HepG2 (cell line): ENCODE results near the gene TIAM2. TPM values are rescaled to one million over a fixed set of nuclear protein-coding genes. Genes with fewer than 3 reads are reported as not detected.
A peak's percentile ranks its signal among the peaks of the same experiment; 100 is the strongest.

ENCODE experiments used
- ARNT ChIP-seq: fragments of 450-650 bp; IDR thresholded peaks from 2 replicates; pipeline ENCODE4 v1.6.1; 2017
- HMG20B ChIP-seq: conservative IDR thresholded peaks from 2 replicates; pipeline ENCODE4 v1.6.1; 2016; ENCODE audit warnings: missing genetic modification reagents, missing compliant biosample characterization
- IKZF4 ChIP-seq: sonication (generic); formaldehyde crosslinking; IDR thresholded peaks from 2 replicates; pipeline ENCODE4 v1.5.1; 2020; ENCODE audit warnings: borderline replicate concordance, mild to moderate bottlenecking, low read depth, missing genetic modification reagents; ENCODE audit errors: not compliant biosample characterization
- KLF12 ChIP-seq: sonication (generic); formaldehyde crosslinking; IDR thresholded peaks from 2 replicates; pipeline ENCODE4 v1.4.0; 2020; ENCODE audit warnings: missing genetic modification reagents, borderline replicate concordance
- THAP11 ChIP-seq: IDR thresholded peaks from 2 replicates; pipeline ENCODE4 v1.6.1; 2016; ENCODE audit warnings: missing biosample characterization, missing genetic modification reagents
- XRCC5 ChIP-seq: fragments of 200-400 bp; formaldehyde crosslinking; optimal IDR thresholded peaks from 2 replicates; pipeline ENCODE3; 2017; ENCODE audit warnings: mild to moderate bottlenecking, low read length
- YEATS2 ChIP-seq: sonication (generic); formaldehyde crosslinking; IDR thresholded peaks from 2 replicates; pipeline ENCODE4 v1.4.0; 2020; ENCODE audit warnings: missing genetic modification reagents, borderline replicate concordance
- ZBTB42 ChIP-seq: sonication (generic); formaldehyde crosslinking; IDR thresholded peaks from 2 replicates; pipeline ENCODE4 v1.5.0; 2020; ENCODE audit warnings: mild to moderate bottlenecking, missing genetic modification reagents
- ZNF724P ChIP-seq: sonication (generic); formaldehyde crosslinking; IDR thresholded peaks from 2 replicates; pipeline ENCODE4 v1.8.0; 2022; ENCODE audit warnings: missing genetic modification reagents, borderline replicate concordance
- ZSCAN21 ChIP-seq: sonication (generic); formaldehyde crosslinking; IDR thresholded peaks from 2 replicates; pipeline ENCODE4 v1.8.0; 2022; ENCODE audit warnings: mild to moderate bottlenecking, missing genetic modification reagents, moderate library complexity, borderline replicate concordance
- polyA plus RNA-seq, 8 experiments: library from polyadenylated mRNA; depleted of rRNA in 3 of 8; stranded (reverse) in 7 of 8; unstranded in 1 of 8; fragments of >200 nt; fragmentation: Illumina TruSeq in 4 of 8; extraction: Trizol in 4 of 8; gene quantifications; 2 replicates each; pipeline versions ENCODE4 v1.2.1 to v1.2.3, GENCODE V29; 2011 to 2016; ENCODE audit warnings: low read depth in 4 of 8, missing spikeins in 1 of 8, mixed read lengths in 1 of 8; ENCODE audit not compliant: insufficient read depth in 1 of 8
- total RNA-seq, 5 experiments: library from RNA; depleted of rRNA; stranded (reverse); fragments of >200 nt; fragmentation: Illumina TruSeq; extraction: Trizol; gene quantifications; 2 replicates each; pipeline ENCODE4 v1.2.3, GENCODE V29; 2016; ENCODE audit warnings: low read depth in 1 of 5
- TF ChIP-seq, protein P1 (sequence below): sonication (generic); formaldehyde crosslinking; IDR thresholded peaks from 2 replicates; pipeline ENCODE4 v1.9.0; 2022; ENCODE audit warnings: missing genetic modification reagents, mild to moderate bottlenecking, borderline replicate concordance
- TF ChIP-seq, protein P2 (sequence below): sonication (generic); formaldehyde crosslinking; IDR thresholded peaks from 2 replicates; pipeline ENCODE4 v1.5.0; 2020; ENCODE audit warnings: mild to moderate bottlenecking, missing genetic modification reagents
- TF ChIP-seq, protein P3 (sequence below): sonication (generic); formaldehyde crosslinking; IDR thresholded peaks from 2 replicates; pipeline ENCODE4 v1.5.0; 2020; ENCODE audit warnings: mild to moderate bottlenecking, missing genetic modification reagents, moderate library complexity
- TF ChIP-seq, protein P4 (sequence below): IDR thresholded peaks from 2 replicates; pipeline ENCODE4 v1.4.0; 2020; ENCODE audit warnings: mild to moderate bottlenecking, missing genetic modification reagents
- TF ChIP-seq, protein P5 (sequence below): sonication (generic); formaldehyde crosslinking; IDR thresholded peaks from 2 replicates; pipeline ENCODE4 v1.8.0; 2023; ENCODE audit warnings: mild to moderate bottlenecking, missing genetic modification reagents
- TF ChIP-seq, protein P6 (sequence below): sonication (generic); formaldehyde crosslinking; IDR thresholded peaks from 2 replicates; pipeline ENCODE4 v1.4.0; 2020; ENCODE audit warnings: missing genetic modification reagents

TIAM2 gene
- total and polyA plus RNA-seq, 2 of the 13 experiments (the other 11 are each of a cell fraction or from before 2014, with no cell fraction given) = 4.1 to 4.5 TPM

DNA sequence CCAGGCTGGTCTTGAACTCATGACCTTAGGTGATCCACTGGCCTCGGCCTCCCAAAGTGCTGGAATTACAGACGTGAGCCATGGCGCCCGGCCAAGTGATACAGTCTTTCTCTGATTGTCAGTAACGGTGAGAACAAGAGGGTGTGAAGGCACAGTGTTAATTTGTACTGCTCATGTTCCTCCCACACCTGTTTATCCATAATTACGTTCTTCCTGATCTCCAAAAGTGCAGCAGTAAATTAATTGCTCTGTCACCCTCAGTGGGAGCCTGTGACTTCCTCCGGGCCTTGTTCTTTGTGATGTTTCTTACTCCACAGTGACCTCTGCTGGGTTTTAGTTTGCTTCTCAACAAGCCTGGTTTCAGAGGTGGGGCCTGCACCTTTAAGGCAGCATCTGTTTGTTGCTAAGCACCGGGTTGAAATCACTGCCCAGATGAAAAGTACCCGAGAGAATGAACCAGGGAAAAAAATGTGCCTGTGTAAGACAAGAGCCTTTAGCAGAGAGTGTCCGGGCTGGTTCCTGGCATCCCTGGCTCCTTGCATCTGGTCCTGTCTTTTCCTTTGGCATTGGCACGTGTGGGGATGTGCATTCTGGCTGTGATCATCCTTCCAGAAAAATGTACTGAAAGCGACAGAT is 179.6 kb downstream of the TIAM2 start (continued):
- no peak for TF ChIP-seq IKZF4 (CRISPR knock-in tag)
- no peak for TF ChIP-seq ZNF724P (CRISPR knock-in tag)
- TF ChIP-seq, protein P1, sequence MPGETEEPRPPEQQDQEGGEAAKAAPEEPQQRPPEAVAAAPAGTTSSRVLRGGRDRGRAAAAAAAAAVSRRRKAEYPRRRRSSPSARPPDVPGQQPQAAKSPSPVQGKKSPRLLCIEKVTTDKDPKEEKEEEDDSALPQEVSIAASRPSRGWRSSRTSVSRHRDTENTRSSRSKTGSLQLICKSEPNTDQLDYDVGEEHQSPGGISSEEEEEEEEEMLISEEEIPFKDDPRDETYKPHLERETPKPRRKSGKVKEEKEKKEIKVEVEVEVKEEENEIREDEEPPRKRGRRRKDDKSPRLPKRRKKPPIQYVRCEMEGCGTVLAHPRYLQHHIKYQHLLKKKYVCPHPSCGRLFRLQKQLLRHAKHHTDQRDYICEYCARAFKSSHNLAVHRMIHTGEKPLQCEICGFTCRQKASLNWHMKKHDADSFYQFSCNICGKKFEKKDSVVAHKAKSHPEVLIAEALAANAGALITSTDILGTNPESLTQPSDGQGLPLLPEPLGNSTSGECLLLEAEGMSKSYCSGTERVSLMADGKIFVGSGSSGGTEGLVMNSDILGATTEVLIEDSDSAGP (CRISPR knock-in tag) = peak; percentile 86
- TF ChIP-seq ZSCAN21 (CRISPR knock-in tag) = no peak
- TF ChIP-seq, protein P2, sequence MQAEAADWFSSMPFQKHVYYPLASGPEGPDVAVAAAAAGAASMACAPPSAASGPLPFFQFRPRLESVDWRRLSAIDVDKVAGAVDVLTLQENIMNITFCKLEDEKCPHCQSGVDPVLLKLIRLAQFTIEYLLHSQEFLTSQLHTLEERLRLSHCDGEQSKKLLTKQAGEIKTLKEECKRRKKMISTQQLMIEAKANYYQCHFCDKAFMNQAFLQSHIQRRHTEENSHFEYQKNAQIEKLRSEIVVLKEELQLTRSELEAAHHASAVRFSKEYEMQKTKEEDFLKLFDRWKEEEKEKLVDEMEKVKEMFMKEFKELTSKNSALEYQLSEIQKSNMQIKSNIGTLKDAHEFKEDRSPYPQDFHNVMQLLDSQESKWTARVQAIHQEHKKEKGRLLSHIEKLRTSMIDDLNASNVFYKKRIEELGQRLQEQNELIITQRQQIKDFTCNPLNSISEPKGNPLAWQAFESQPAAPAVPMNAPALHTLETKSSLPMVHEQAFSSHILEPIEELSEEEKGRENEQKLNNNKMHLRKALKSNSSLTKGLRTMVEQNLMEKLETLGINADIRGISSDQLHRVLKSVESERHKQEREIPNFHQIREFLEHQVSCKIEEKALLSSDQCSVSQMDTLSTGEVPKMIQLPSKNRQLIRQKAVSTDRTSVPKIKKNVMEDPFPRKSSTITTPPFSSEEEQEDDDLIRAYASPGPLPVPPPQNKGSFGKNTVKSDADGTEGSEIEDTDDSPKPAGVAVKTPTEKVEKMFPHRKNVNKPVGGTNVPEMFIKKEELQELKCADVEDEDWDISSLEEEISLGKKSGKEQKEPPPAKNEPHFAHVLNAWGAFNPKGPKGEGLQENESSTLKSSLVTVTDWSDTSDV = no peak
- TF ChIP-seq, protein P3, sequence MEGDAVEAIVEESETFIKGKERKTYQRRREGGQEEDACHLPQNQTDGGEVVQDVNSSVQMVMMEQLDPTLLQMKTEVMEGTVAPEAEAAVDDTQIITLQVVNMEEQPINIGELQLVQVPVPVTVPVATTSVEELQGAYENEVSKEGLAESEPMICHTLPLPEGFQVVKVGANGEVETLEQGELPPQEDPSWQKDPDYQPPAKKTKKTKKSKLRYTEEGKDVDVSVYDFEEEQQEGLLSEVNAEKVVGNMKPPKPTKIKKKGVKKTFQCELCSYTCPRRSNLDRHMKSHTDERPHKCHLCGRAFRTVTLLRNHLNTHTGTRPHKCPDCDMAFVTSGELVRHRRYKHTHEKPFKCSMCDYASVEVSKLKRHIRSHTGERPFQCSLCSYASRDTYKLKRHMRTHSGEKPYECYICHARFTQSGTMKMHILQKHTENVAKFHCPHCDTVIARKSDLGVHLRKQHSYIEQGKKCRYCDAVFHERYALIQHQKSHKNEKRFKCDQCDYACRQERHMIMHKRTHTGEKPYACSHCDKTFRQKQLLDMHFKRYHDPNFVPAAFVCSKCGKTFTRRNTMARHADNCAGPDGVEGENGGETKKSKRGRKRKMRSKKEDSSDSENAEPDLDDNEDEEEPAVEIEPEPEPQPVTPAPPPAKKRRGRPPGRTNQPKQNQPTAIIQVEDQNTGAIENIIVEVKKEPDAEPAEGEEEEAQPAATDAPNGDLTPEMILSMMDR (CRISPR knock-in tag) = peak; percentile 90
- peak; percentile 82 for TF ChIP-seq XRCC5
- 0 out of 2 replicates have a peak, but pooled peaks have one; percentile 29 for TF ChIP-seq THAP11 (CRISPR knock-in tag)
- no peak for TF ChIP-seq HMG20B
- TF ChIP-seq, protein P4, sequence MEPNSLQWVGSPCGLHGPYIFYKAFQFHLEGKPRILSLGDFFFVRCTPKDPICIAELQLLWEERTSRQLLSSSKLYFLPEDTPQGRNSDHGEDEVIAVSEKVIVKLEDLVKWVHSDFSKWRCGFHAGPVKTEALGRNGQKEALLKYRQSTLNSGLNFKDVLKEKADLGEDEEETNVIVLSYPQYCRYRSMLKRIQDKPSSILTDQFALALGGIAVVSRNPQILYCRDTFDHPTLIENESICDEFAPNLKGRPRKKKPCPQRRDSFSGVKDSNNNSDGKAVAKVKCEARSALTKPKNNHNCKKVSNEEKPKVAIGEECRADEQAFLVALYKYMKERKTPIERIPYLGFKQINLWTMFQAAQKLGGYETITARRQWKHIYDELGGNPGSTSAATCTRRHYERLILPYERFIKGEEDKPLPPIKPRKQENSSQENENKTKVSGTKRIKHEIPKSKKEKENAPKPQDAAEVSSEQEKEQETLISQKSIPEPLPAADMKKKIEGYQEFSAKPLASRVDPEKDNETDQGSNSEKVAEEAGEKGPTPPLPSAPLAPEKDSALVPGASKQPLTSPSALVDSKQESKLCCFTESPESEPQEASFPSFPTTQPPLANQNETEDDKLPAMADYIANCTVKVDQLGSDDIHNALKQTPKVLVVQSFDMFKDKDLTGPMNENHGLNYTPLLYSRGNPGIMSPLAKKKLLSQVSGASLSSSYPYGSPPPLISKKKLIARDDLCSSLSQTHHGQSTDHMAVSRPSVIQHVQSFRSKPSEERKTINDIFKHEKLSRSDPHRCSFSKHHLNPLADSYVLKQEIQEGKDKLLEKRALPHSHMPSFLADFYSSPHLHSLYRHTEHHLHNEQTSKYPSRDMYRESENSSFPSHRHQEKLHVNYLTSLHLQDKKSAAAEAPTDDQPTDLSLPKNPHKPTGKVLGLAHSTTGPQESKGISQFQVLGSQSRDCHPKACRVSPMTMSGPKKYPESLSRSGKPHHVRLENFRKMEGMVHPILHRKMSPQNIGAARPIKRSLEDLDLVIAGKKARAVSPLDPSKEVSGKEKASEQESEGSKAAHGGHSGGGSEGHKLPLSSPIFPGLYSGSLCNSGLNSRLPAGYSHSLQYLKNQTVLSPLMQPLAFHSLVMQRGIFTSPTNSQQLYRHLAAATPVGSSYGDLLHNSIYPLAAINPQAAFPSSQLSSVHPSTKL (CRISPR knock-in tag) = peak; percentile 13; the same call in 1 of the 2 replicates
- peak; percentile 55; the same call in 1 of the 2 replicates for TF ChIP-seq YEATS2 (CRISPR knock-in tag)
- TF ChIP-seq ZBTB42 = no peak
- TF ChIP-seq, protein P5, sequence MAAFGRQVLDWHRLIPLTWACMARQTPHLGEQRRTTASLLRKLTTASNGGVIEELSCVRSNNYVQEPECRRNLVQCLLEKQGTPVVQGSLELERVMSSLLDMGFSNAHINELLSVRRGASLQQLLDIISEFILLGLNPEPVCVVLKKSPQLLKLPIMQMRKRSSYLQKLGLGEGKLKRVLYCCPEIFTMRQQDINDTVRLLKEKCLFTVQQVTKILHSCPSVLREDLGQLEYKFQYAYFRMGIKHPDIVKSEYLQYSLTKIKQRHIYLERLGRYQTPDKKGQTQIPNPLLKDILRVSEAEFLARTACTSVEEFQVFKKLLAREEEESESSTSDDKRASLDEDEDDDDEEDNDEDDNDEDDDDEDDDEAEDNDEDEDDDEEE (CRISPR knock-in tag) = peak; percentile 72; the same call in 1 of the 2 replicates
- no peak for TF ChIP-seq KLF12 (CRISPR knock-in tag)
- TF ChIP-seq, protein P6, sequence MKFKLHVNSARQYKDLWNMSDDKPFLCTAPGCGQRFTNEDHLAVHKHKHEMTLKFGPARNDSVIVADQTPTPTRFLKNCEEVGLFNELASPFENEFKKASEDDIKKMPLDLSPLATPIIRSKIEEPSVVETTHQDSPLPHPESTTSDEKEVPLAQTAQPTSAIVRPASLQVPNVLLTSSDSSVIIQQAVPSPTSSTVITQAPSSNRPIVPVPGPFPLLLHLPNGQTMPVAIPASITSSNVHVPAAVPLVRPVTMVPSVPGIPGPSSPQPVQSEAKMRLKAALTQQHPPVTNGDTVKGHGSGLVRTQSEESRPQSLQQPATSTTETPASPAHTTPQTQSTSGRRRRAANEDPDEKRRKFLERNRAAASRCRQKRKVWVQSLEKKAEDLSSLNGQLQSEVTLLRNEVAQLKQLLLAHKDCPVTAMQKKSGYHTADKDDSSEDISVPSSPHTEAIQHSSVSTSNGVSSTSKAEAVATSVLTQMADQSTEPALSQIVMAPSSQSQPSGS (CRISPR knock-in tag) = 0 out of 2 replicates have a peak, but pooled peaks have one; percentile 15
- TF ChIP-seq ARNT = no peak
